Prostate gland (tissue), 2 donors: ENCODE data around the gene WDR93. TPM values are rescaled to one million over a fixed set of nuclear protein-coding genes. Genes with fewer than 3 reads are reported as not detected.

ENCODE experiments used
- DNase-seq: peaks from one replicate; pipeline ENCODE4 v3.0.0-alpha.2; 2019; ENCODE audit warnings: low spot score
- H3K27ac ChIP-seq, 2 donors: fragments of 200-600 bp; sonication (generic); 2 replicates each; pipeline ENCODE4 v1.5.1; 2017 to 2019
- H3K27me3 ChIP-seq: fragments of 200-600 bp; sonication (generic); replicated peaks from 2 replicates; pipeline ENCODE4 v1.5.1; 2019; ENCODE audit not compliant: insufficient read depth
- H3K36me3 ChIP-seq, 2 donors: fragments of 200-600 bp; sonication (generic); 1 replicate in 1 of 2; 2 replicates in 1 of 2; pipeline versions ENCODE4 v1.5.1 to v1.8.1; 2017 to 2019
- H3K4me1 ChIP-seq: fragments of 200-600 bp; sonication (generic); replicated peaks from 2 replicates; pipeline ENCODE4 v1.5.1; 2019
- H3K4me3 ChIP-seq, 2 donors: fragments of 200-600 bp; sonication (generic); 2 replicates each; pipeline ENCODE4 v1.5.1; 2017 to 2019
- H3K9me3 ChIP-seq: fragments of 200-600 bp; sonication (generic); 2 replicates; pipeline ENCODE4 v1.5.1; 2017
- CTCF ChIP-seq, 4 experiments: fragments of 200-600 bp in 2 of 4; fragments of 450-650 bp in 2 of 4; sonication (generic) in 2 of 4; IDR thresholded peaks; 1 replicate in 3 of 4; 2 replicates in 1 of 4; pipeline ENCODE4 v1.5.1; 2016 to 2019; ENCODE audit warnings: antibody characterized with exemption in 4 of 4, mild to moderate bottlenecking in 2 of 4, moderate library complexity in 2 of 4
- POLR2A ChIP-seq: fragments of 450-650 bp; IDR thresholded peaks from one replicate; pipeline ENCODE4 v1.6.1; 2016; ENCODE audit warnings: antibody characterized with exemption, mild to moderate bottlenecking
- POLR2AphosphoS5 ChIP-seq: sonication (generic); formaldehyde crosslinking; IDR thresholded peaks from one replicate; pipeline ENCODE4 v1.6.1; 2017; ENCODE audit warnings: antibody characterized with exemption
- WGBS: methylation state at CpG from one replicate; pipeline ENCODE4 v1.1.5; 2018; 5-methylcytosine and 5-hydroxymethylcytosine counted together
- intact Hi-C: fragments of 100-400 bp; cut with DNase I; formaldehyde crosslinking; loops from one replicate; pipeline ENCODE4 v1.14.2; 2022
- small RNA-seq, 2 donors: library from RNA; depleted of rRNA; stranded (forward); fragments of <200 nt; gene quantifications; one replicate each; pipeline ENCODE3, GENCODE V24; 2016
- total RNA-seq, 2 donors: library from RNA; depleted of rRNA; stranded (reverse); fragments of >200 nt; gene quantifications; one replicate each; pipeline ENCODE4 v1.1.0, GENCODE V29; 2016

The WDR93 gene
- total RNA-seq, 2 donors from 2014 or later = 0.18 to 3.0 TPM

DNA sequence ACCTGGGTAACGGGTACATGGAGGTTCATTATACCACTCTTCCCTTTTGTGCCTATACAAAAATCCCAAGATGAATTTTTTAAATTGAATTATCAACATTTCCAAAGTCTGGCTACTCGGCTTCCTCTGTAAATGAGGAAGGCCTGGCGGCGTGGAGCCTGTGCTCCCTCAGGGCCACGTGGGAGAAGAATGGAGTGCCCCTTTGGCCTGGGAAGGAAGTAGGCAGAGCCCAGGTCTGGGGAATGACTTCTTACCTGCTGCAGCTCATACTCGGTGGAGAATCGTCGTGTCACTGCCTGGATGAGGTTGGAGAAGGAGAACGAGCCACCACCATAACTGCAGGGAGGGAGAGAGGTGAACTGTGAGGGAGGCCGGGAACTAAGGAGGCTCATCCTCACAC lies 99.6 kb downstream of the WDR93 start:
- Histone ChIP-seq H3K27ac (no peak overlapping the region), H3K4me3 (no peak overlapping the region), H3K36me3 (no peaks in the 10 kb centered on the region), H3K27me3 (no peaks in the 10 kb centered on the region), H3K4me1 (no peaks in the 10 kb centered on the region), H3K9me3 (no peaks in the 10 kb centered on the region)
- WGBS = 79% methylated on average over 10 of the region's 10 CpGs
- TF ChIP-seq CTCF (IDR thresholded peaks at IDR 0.05) = no peak
- no peak for TF ChIP-seq POLR2A
- TF ChIP-seq POLR2AphosphoS5 = no peak
- DNase-seq = no peak
- intact Hi-C loops = no loop called here

DNA sequence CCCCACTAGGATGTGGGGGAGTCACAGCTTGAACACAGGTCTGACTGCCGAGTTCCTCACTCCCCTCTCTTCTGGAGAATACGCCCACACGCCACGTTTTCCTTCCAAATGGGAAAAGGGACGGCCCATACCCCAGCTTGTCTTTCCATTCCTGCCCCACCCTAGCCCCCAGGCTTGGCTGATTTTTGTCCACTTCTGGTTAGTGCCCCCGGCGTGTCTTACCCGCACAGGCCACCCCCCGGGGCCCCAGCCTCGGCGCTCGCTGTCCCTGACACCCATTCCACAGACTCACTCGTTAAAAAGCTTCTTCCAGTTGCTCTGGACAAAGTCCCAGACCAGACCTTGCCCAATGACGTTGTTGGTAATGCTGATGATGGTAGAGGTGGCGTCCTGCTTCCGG lies 100.0 kb downstream of the WDR93 start:
- DNase-seq = no peak
- no peaks in the 10 kb centered on the region for H3K4me1 ChIP-seq
- H3K4me3 ChIP-seq = no peak overlapping the region
- WGBS = 93% methylated on average over 16 of the region's 16 CpGs
- intact Hi-C loops = no loop called here
- H3K36me3 ChIP-seq = no peaks in the 10 kb centered on the region
- H3K9me3 ChIP-seq = no peaks in the 10 kb centered on the region
- H3K27me3 ChIP-seq = no peaks in the 10 kb centered on the region
- no peak overlapping the region for H3K27ac ChIP-seq
- no peak for TF ChIP-seq POLR2AphosphoS5

DNA sequence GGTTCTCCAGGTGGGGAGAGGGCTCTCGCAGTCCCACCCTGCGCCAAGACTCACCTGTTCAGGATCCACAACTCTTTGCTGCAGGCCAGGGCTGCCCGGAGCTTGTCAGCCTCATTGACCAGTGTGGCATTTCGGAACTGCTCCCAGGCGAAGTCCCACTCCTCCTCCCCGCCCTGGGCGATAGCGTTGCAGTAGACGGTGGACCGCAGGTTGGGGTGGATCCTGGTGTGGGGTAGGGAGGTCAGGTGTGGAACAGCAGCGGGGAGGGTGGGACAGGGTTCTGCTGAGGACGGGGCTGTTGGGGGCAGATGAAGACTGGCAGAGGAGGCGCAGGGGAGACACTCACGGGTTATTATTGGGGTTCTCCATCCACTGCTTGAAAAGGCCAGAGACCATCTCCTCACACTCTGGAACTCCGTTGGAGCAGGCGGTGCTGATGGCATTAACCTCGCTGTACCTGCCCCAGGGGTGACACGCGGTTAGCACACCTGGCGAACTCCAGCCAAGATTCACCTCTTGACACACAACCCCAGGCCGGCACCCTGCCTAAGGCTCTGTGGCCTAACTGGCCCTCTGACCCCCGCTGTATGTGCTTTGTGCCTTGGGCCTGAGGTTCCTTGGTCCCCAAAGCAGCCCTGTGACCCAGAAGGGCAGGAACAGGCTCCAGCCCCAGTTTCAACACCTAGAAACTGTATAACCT lies 101.6 kb downstream of the WDR93 start:
- Histone ChIP-seq H3K4me1 (no peaks in the 10 kb centered on the region), H3K27ac (no peak overlapping the region), H3K27me3 (no peaks in the 10 kb centered on the region), H3K36me3 (no peaks in the 10 kb centered on the region), H3K9me3 (no peaks in the 10 kb centered on the region), H3K4me3 (no peak overlapping the region)
- WGBS = 94% methylated on average over 22 of the region's 22 CpGs
- intact Hi-C loops = no loop called here
- TF ChIP-seq POLR2A = no peak
- TF ChIP-seq POLR2AphosphoS5 = no peak
- TF ChIP-seq CTCF (IDR thresholded peaks at IDR 0.05) = no peak
- no peak for DNase-seq

Small RNA genes lying within 50 kb of the gene (small RNA-seq; reads per million reads assigned to genes)
- 0 reads per million in 2 donors for gene RNU6-132P

Other genes starting within 250 kb of the WDR93 start
- 1 to 10 TPM in 1 of 2 donors, under 1 TPM in 1; 0.91 to 1.0 TPM for gene RHCG, start 194.2 kb upstream of the WDR93 start, total RNA-seq
- 1 to 10 TPM in 1 of 2 donors, under 1 TPM in 1; 0.55 to 4.1 TPM for gene TICRR, start 115.3 kb upstream of the WDR93 start, total RNA-seq
- gene KIF7, start 35.3 kb upstream of the WDR93 start, total RNA-seq = 10 to 100 TPM in 1 of 2 donors, 1 to 10 TPM in 1; 4.1 to 10.3 TPM
- 1 to 10 TPM; 1.5 to 3.6 TPM for gene PLIN1, start 11.4 kb upstream of the WDR93 start, total RNA-seq
- 10 to 100 TPM; 13.5 to 23.3 TPM for gene PEX11A, start 57 bp upstream of the WDR93 start, total RNA-seq
- 10 to 100 TPM; 11.5 to 67.4 TPM for gene MESP1, start 60.4 kb downstream of the WDR93 start, total RNA-seq
- 1 to 10 TPM in 1 of 2 donors, not detected in 1; 1.4 TPM for gene MESP2, start 85.5 kb downstream of the WDR93 start, total RNA-seq
- 100 to 1,000 TPM in 1 of 2 donors, 10 to 100 TPM in 1; 41.9 to 152 TPM for gene ANPEP, start 124.0 kb downstream of the WDR93 start, total RNA-seq
- gene AP3S2, start 203.2 kb downstream of the WDR93 start, total RNA-seq = 10 to 100 TPM; 43.7 to 44.7 TPM
- 10 to 100 TPM; 18.7 to 39.5 TPM for gene ARPIN, start 222.1 kb downstream of the WDR93 start, total RNA-seq